Mucosa of descending colon (tissue), 3 donors: ENCODE results near the gene SLC25A25. TPM values are rescaled to one million over a fixed set of nuclear protein-coding genes. Genes with fewer than 3 reads are reported as not detected.

ENCODE experiments used
- ATAC-seq: fragments of 200-7000 bp; cut with Tn5 transposase; one replicate; pipeline ENCODE4 v1.9.1; 2020; ENCODE audit warnings: mild to moderate bottlenecking, moderate library complexity
- DNase-seq, 3 donors: peaks; one replicate each; pipeline ENCODE4 v3.0.0-alpha.2; 2020
- H3K36me3 ChIP-seq: fragments of 200-600 bp; one replicate; pipeline ENCODE4 v1.8.0; 2021; ENCODE audit warnings: low read depth, mild to moderate bottlenecking
- H3K4me1 ChIP-seq: fragments of 200-600 bp; one replicate; pipeline ENCODE4 v1.8.0; 2021; ENCODE audit warnings: low read depth, mild to moderate bottlenecking
- H3K4me3 ChIP-seq: fragments of 200-600 bp; one replicate; pipeline ENCODE4 v1.8.0; 2021; ENCODE audit warnings: mild to moderate bottlenecking
- H3K9me3 ChIP-seq: fragments of 200-600 bp; one replicate; pipeline ENCODE4 v1.8.0; 2021; ENCODE audit warnings: mild to moderate bottlenecking
- intact Hi-C, 2 donors: fragments of 100-400 bp; cut with DNase I in 1 of 2; cut with micrococcal nuclease in 1 of 2; formaldehyde crosslinking; loops; one replicate each; pipeline versions ENCODE4 v1.11.0 to v1.11.1; 2022; cut with DNase I, micrococcal nuclease
- total RNA-seq, 3 donors: library from RNA; stranded (reverse); fragmentation: NEBNext Ultra II Directional in 2 of 3; extraction: Animal tissue kit (Norgen Biotek cat#: 25700) in 2 of 3; gene quantifications; one replicate each; pipeline versions ENCODE4 v1.2.1 to v1.2.4, GENCODE V29; 2021 to 2023
- TF ChIP-seq, protein P1 (sequence below): fragments of 200-600 bp; IDR thresholded peaks from one replicate; pipeline ENCODE4 v1.8.0; 2022; ENCODE audit warnings: antibody characterized with exemption, mild to moderate bottlenecking
- donor health status: DM: no; HTN: no; CAD: no; lungs with moderate emphysema.
- donor health status: DM: no; HTN: no; CAD: no.
- donor health status: DM: no; HTN: yes; CAD: no.

The SLC25A25 gene
- total RNA-seq, 3 donors from 2014 or later, result 19.1 to 27.3 (median 21.3) TPM

DNA sequence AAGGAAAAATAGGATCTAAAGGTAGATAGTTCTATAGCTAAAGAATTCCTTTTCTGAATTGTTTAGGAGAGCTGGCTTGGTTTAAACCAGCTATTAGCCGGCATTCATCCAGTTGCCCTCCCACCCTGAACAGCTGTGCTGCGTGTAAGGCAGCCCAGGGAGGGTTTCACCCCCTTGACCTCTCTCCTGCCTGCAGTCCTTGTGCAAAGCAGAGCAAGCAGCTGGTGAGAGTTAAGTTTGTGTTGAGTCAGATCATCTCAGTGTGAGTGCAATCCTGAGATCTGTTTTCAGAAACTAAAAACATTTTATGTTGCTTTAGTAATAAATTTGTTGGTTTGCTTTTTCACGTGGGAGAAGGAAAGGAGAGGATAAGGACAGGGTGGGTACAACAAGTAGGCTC, 13.0 kb downstream of the SLC25A25 start:
- peak; percentile 5 for ATAC-seq
- DNase-seq, result peak in 1 of 3 donors; percentile 49
- TF ChIP-seq, protein P1, sequence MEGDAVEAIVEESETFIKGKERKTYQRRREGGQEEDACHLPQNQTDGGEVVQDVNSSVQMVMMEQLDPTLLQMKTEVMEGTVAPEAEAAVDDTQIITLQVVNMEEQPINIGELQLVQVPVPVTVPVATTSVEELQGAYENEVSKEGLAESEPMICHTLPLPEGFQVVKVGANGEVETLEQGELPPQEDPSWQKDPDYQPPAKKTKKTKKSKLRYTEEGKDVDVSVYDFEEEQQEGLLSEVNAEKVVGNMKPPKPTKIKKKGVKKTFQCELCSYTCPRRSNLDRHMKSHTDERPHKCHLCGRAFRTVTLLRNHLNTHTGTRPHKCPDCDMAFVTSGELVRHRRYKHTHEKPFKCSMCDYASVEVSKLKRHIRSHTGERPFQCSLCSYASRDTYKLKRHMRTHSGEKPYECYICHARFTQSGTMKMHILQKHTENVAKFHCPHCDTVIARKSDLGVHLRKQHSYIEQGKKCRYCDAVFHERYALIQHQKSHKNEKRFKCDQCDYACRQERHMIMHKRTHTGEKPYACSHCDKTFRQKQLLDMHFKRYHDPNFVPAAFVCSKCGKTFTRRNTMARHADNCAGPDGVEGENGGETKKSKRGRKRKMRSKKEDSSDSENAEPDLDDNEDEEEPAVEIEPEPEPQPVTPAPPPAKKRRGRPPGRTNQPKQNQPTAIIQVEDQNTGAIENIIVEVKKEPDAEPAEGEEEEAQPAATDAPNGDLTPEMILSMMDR, result no peak
- Histone ChIP-seq H3K4me1 (peaks cover 50% of the 10 kb centered on the region), H3K4me3 (no peak overlapping the region), H3K36me3 (no peaks in the 10 kb centered on the region), H3K9me3 (no peaks in the 10 kb centered on the region)
- intact Hi-C loops, result no loop called here

DNA sequence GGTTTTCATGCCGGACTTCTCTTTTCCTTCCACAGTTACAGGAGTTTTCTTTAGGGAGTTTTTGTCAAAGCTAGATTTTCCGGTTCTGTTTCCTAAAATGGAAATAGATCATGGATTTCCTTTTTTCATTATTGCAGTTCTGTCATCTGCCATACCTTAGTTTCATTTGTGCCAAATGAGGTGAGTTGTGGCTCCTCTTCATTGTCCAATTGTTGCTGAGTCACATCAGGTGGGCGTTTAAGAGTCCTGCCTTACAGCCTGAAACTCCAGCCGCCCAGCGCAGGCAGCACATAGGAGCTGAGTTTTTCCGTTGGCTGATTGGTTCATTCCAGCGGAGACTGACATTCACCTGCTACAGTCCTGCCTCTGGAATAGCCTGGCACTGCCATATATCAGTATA, 14.1 kb downstream of the SLC25A25 start:
- Histone ChIP-seq H3K9me3 (no peaks in the 10 kb centered on the region), H3K36me3 (no peaks in the 10 kb centered on the region), H3K4me3 (no peak overlapping the region), H3K4me1 (peaks cover 47% of the 10 kb centered on the region)
- intact Hi-C loops, result no loop called here
- ATAC-seq, result no peak
- TF ChIP-seq, protein P1, result no peak
- peak in 1 of 3 donors; percentile 24 for DNase-seq

- H3K4me1 ChIP-seq, result peaks cover 23% of the 10 kb centered on the region
Observed at GRCh38 chr9:128084746-128085145, 16.7 kb downstream of the SLC25A25 start.

DNA sequence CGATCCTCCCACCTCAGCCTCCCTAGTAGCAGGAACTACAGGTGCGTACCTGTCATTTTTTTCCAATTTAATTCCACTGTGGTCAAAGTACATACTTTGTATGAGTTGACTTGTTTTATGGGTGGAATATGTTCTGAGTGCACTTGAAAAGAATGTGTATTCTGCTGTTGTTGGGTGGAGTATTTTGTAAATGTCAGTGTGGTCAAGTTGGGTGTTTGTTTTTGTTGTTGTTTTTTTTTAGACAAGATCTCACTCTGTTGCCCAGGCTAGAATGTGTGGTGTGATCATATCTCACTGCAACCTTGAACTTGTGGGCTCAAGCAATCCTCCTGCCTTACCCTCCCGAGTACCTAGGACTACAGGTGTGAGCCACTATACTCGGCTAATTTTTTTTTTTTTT, 17.9 kb downstream of the SLC25A25 start:
- Histone ChIP-seq H3K9me3 (no peaks in the 10 kb centered on the region), H3K36me3 (no peaks in the 10 kb centered on the region), H3K4me3 (no peak overlapping the region), H3K4me1 (peaks cover 11% of the 10 kb centered on the region)
- no peak for DNase-seq
- TF ChIP-seq, protein P1, result no peak
- peak; percentile 74 for ATAC-seq
- intact Hi-C loops, result no loop called here

More at GRCh38 chr9:128084746-128085145, 16.7 kb downstream of the SLC25A25 start:
- Histone ChIP-seq H3K36me3 (no peaks in the 10 kb centered on the region), H3K4me3 (no peak overlapping the region), H3K9me3 (no peaks in the 10 kb centered on the region)
- ATAC-seq (no peak), DNase-seq (no peak)
- intact Hi-C loops, result no loop called here
- TF ChIP-seq, protein P1, result no peak

GRCh38 chr9:128087262-128087661, 19.2 kb downstream of the SLC25A25 start:
- TF ChIP-seq, protein P1, result no peak
- no peak for DNase-seq
- peaks cover 3% of the 10 kb centered on the region for H3K4me1 ChIP-seq
- no peak overlapping the region for H3K4me3 ChIP-seq
- ATAC-seq, result no peak
- no peaks in the 10 kb centered on the region for H3K9me3 ChIP-seq
- no peaks in the 10 kb centered on the region for H3K36me3 ChIP-seq
- intact Hi-C loops, result no loop called here
